Measurements from ENCODE around the gene S100A5.

- no peak for TF ChIP-seq CTCF (IDR thresholded peaks at IDR 0.05; ENCODE audit: low read length)
- no peak for TF ChIP-seq EZH2phosphoT487 (IDR thresholded peaks at IDR 0.05; ENCODE audit: low read length)
These were observed 32.7 kb downstream of the S100A5 start for GRCh38 chr1:153507926-153508583.

Measured in MM.1S (cell line).